H1 (cell line): Measurements from ENCODE around the gene TBL2. TPM values are rescaled to one million over a fixed set of nuclear protein-coding genes. Genes with fewer than 3 reads are reported as not detected.
"Not testable (repeated sequence)": the region's sequence is repeated elsewhere in the genome, so short reads cannot be mapped to it uniquely, and the experiment has no call there.

ENCODE experiments used
- CTCF ChIA-PET: fragments of 300-600 bp; sonication (Branson Sonifier 250); formaldehyde crosslinking; loops from one replicate; lab custom pipeline; 2021; ENCODE audit not compliant: partially characterized antibody; lab: Charles Lee
- POLR2A ChIA-PET: fragments of 300-600 bp; sonication (Branson Sonifier 250); formaldehyde crosslinking; loops from one replicate; lab custom pipeline; 2021; ENCODE audit warnings: inconsistent platforms; ENCODE audit not compliant: partially characterized antibody; lab: Charles Lee
- DNase-seq, 2 experiments: peaks; one replicate each; pipeline versions ENCODE4 v3.0.0 to v3.0.0-alpha.2; 2010 to 2022; ENCODE audit warnings: low spot score in 2 of 2, low read depth in 1 of 2, mixed read lengths in 1 of 2
- FAIRE-seq: peaks from 2 replicates; lab custom pipeline; 2011; peaks lifted over from hg19 to GRCh38; lab: Jason Lieb, UNC
- H2AFZ ChIP-seq: 2 replicates; pipeline ENCODE4 v1.8.1; 2012; ENCODE audit warnings: low read length, inconsistent platforms
- H2AK5ac ChIP-seq: 2 replicates; pipeline ENCODE4 v1.6.1; 2013; ENCODE audit warnings: low read depth, low read length
- H2BK120ac ChIP-seq: replicated peaks from 2 replicates; pipeline ENCODE3; 2013; ENCODE audit warnings: low read depth, low read length, inconsistent platforms
- H2BK12ac ChIP-seq: 2 replicates; pipeline ENCODE4 v1.6.1; 2013; ENCODE audit warnings: low read depth, low read length
- H2BK15ac ChIP-seq: 2 replicates; pipeline ENCODE4 v1.6.1; 2013; ENCODE audit warnings: low read length
- H2BK20ac ChIP-seq: 2 replicates; pipeline ENCODE4 v1.6.1; 2013; ENCODE audit warnings: low read length
- H2BK5ac ChIP-seq: 2 replicates; pipeline ENCODE4 v1.6.1; 2013; ENCODE audit warnings: low read depth, low read length
- H3K14ac ChIP-seq: 2 replicates; pipeline ENCODE4 v1.6.1; 2013; ENCODE audit warnings: inconsistent platforms; ENCODE audit not compliant: insufficient read length
- H3K18ac ChIP-seq: 2 replicates; pipeline ENCODE4 v1.6.1; 2013; ENCODE audit warnings: low read length; ENCODE audit errors: extremely low read depth
- H3K23ac ChIP-seq: 2 replicates; pipeline ENCODE4 v1.6.1; 2013; ENCODE audit warnings: inconsistent platforms; ENCODE audit not compliant: insufficient read length
- H3K23me2 ChIP-seq: 2 replicates; pipeline ENCODE4 v1.6.1; 2013; ENCODE audit warnings: low read depth, low read length
- H3K27ac ChIP-seq: 2 replicates; pipeline ENCODE4 v1.6.1; 2011; ENCODE audit warnings: low read depth, low read length, inconsistent platforms
- H3K27me3 ChIP-seq, 4 experiments: replicated peaks in 1 of 4; 1 replicate in 1 of 4; 2 replicates in 3 of 4; pipeline versions ENCODE4 v1.6.1 to v1.8.1; 2011 to 2013; ENCODE audit warnings: low read length in 3 of 4, mild to moderate bottlenecking in 3 of 4, inconsistent platforms in 2 of 4, mixed read lengths in 2 of 4, moderate library complexity in 1 of 4; ENCODE audit not compliant: control insufficient read depth in 3 of 4, insufficient read depth in 3 of 4; ENCODE audit errors: extremely low read depth in 1 of 4
- H3K36me3 ChIP-seq, 4 experiments: 2 replicates each; pipeline versions ENCODE4 v1.6.1 to v1.8.1; 2011 to 2013; ENCODE audit warnings: mild to moderate bottlenecking in 4 of 4, low read length in 3 of 4, moderate library complexity in 2 of 4, control low read depth in 1 of 4, inconsistent platforms in 1 of 4; ENCODE audit not compliant: insufficient read depth in 4 of 4, control insufficient read depth in 2 of 4
- H3K4ac ChIP-seq: replicated peaks from 2 replicates; pipeline ENCODE3; 2013; ENCODE audit warnings: low read length, low read depth, mixed read lengths, inconsistent platforms; ENCODE audit not compliant: insufficient read length
- H3K4me1 ChIP-seq, 4 experiments: replicated peaks in 1 of 4; 1 replicate in 1 of 4; 2 replicates in 3 of 4; pipeline versions ENCODE4 v1.6.1 to v1.8.1; 2011 to 2013; ENCODE audit warnings: low read length in 3 of 4, inconsistent platforms in 2 of 4, mixed read lengths in 1 of 4; ENCODE audit not compliant: insufficient read depth in 4 of 4, control insufficient read depth in 3 of 4
- H3K4me2 ChIP-seq, 2 experiments: 2 replicates each; pipeline versions ENCODE4 v1.6.1 to v1.8.1; 2011 to 2013; ENCODE audit warnings: low read depth in 2 of 2, low read length in 2 of 2, control low read depth in 1 of 2, inconsistent platforms in 1 of 2, mild to moderate bottlenecking in 1 of 2; ENCODE audit not compliant: insufficient read depth in 1 of 2
- H3K4me3 ChIP-seq, 4 experiments: fragments of 200-600, 300-600 bp in 1 of 4; sonication (generic), shearing (Covaris generic), sonication (Bioruptor Twin) in 1 of 4; 2 replicates each; pipeline versions ENCODE4 v1.5.1 to v1.8.1; 2011 to 2016; ENCODE audit warnings: low read length in 4 of 4, low read depth in 3 of 4, control low read depth in 2 of 4, inconsistent platforms in 2 of 4, mild to moderate bottlenecking in 2 of 4, mixed read lengths in 1 of 4, moderate library complexity in 1 of 4; ENCODE audit not compliant: insufficient read depth in 2 of 4; ENCODE audit errors: extremely low read depth in 1 of 4
- H3K56ac ChIP-seq: replicated peaks from 2 replicates; pipeline ENCODE3; 2013; ENCODE audit warnings: low read depth, mild to moderate bottlenecking, mixed read lengths, low read length, inconsistent platforms; ENCODE audit not compliant: insufficient read length
- H3K79me1 ChIP-seq: 2 replicates; pipeline ENCODE4 v1.6.1; 2013; ENCODE audit warnings: low read depth, low read length, control low read depth
- H3K79me2 ChIP-seq, 2 experiments: 2 replicates each; pipeline versions ENCODE4 v1.6.1 to v1.8.1; 2012 to 2013; ENCODE audit warnings: low read length in 2 of 2, mild to moderate bottlenecking in 2 of 2, inconsistent platforms in 1 of 2; ENCODE audit not compliant: insufficient read depth in 2 of 2, control insufficient read depth in 1 of 2
- H3K9ac ChIP-seq, 4 experiments: replicated peaks in 1 of 4; 1 replicate in 1 of 4; 2 replicates in 3 of 4; pipeline versions ENCODE4 v1.6.1 to v1.8.1; 2011 to 2013; ENCODE audit warnings: low read depth in 3 of 4, low read length in 3 of 4, control low read depth in 2 of 4, mild to moderate bottlenecking in 2 of 4, moderate library complexity in 2 of 4, inconsistent platforms in 1 of 4; ENCODE audit errors: extremely low read depth in 1 of 4
- H3K9me3 ChIP-seq, 2 experiments: 2 replicates each; pipeline versions ENCODE4 v1.6.1 to v1.8.1; 2012 to 2013; ENCODE audit warnings: mild to moderate bottlenecking in 2 of 2, moderate library complexity in 2 of 2, control low read depth in 1 of 2, inconsistent platforms in 1 of 2, low read depth in 1 of 2, low read length in 1 of 2, mixed read lengths in 1 of 2; ENCODE audit not compliant: insufficient read depth in 2 of 2
- H4K20me1 ChIP-seq, 2 experiments: replicated peaks in 1 of 2; 2 replicates each; pipeline versions ENCODE3 to v1.8.1; 2011 to 2013; ENCODE audit warnings: inconsistent platforms in 2 of 2, low read length in 2 of 2, mild to moderate bottlenecking in 1 of 2; ENCODE audit not compliant: insufficient read depth in 2 of 2, control insufficient read depth in 1 of 2
- H4K5ac ChIP-seq: 2 replicates; pipeline ENCODE4 v1.6.1; 2013; ENCODE audit warnings: low read length, low read depth, mixed read lengths, inconsistent platforms; ENCODE audit not compliant: insufficient read length
- H4K8ac ChIP-seq: 2 replicates; pipeline ENCODE4 v1.8.0; 2013; ENCODE audit warnings: mild to moderate bottlenecking, moderate library complexity, low read length, inconsistent platforms; ENCODE audit not compliant: insufficient read depth; ENCODE audit errors: extremely low read depth
- H4K91ac ChIP-seq: replicated peaks from 2 replicates; pipeline ENCODE3; 2013; ENCODE audit warnings: low read length, mixed read lengths, inconsistent platforms; ENCODE audit not compliant: insufficient read length
- WGBS, 2 experiments: shearing (Covaris generic) in 1 of 2; methylation state at CpG; one replicate each; pipeline versions ENCODE4 v1.1.6 to v1.1.7; 2013 to 2015; ENCODE audit warnings: low lambda C conversion rate in 2 of 2, mixed read lengths in 2 of 2, inconsistent platforms in 1 of 2, low coverage in 1 of 2, missing lambda C conversion rate in 1 of 2; ENCODE audit not compliant: insufficient replicate concordance in 2 of 2, insufficient coverage in 1 of 2, insufficient read length in 1 of 2; ENCODE audit errors: extremely low coverage in 1 of 2, missing lambda C conversion rate in 1 of 2; 5-methylcytosine and 5-hydroxymethylcytosine counted together
- polyA plus RNA-seq, 7 experiments: library from polyadenylated mRNA; depleted of rRNA in 3 of 7; stranded (reverse) in 5 of 7; unstranded in 2 of 7; fragments of >200 nt in 5 of 7; fragments of 200-250 nt in 2 of 7; gene quantifications; 1 replicate in 5 of 7; 2 replicates in 1 of 7; 4 replicates in 1 of 7; pipeline versions ENCODE4 v1.2.1 to v1.2.3, GENCODE V29; 2011 to 2013; ENCODE audit warnings: missing spikeins in 2 of 7, mixed read lengths in 2 of 7
- total RNA-seq: library from RNA; stranded (reverse); fragmentation: NEBNext Ultra II Directional; extraction: Animal tissue kit (Norgen Biotek cat#: 25700); gene quantifications from 2 replicates; pipeline ENCODE4 v1.2.1, GENCODE V29; 2021

The TBL2 gene
- total and polyA plus RNA-seq, 2 of the 8 experiments (the other 6 are each of a cell fraction or from before 2014, with no cell fraction given) = 25.8 to 29.7 TPM

- H3K4ac ChIP-seq, H3K9ac ChIP-seq, H3K36me3 ChIP-seq, FAIRE-seq, H3K56ac ChIP-seq, H3K4me1 ChIP-seq, H2BK12ac ChIP-seq, H2AFZ ChIP-seq, H3K79me1 ChIP-seq, H4K8ac ChIP-seq, H2BK5ac ChIP-seq, H3K18ac ChIP-seq, H3K79me2 ChIP-seq, H3K4me3 ChIP-seq, H4K91ac ChIP-seq, H4K20me1 ChIP-seq, H4K5ac ChIP-seq, H3K14ac ChIP-seq, H2BK120ac ChIP-seq, H2AK5ac ChIP-seq, H3K4me2 ChIP-seq, H2BK15ac ChIP-seq, DNase-seq, H2BK20ac ChIP-seq, H3K27ac ChIP-seq, H3K23ac ChIP-seq, H3K9me3 ChIP-seq: not testable (repeated sequence)
- POLR2A ChIA-PET = interaction anchor here (0.6 to 1.5 kb wide), 5 partner anchors 10 to 116 kb away, joined by 3 read pairs; no protein-coding TSS in a partner anchor
- 95% methylated on average over 10 of the region's 11 CpGs; no CpG with 5 or more reads in 1 of the 2 experiments for WGBS, 2 experiments
- CTCF ChIA-PET = interaction anchor here (0.6 to 17.4 kb wide), 4 partner anchors 10 to 82 kb away, joined by 4 to 136 read pairs (median 28); no protein-coding TSS in a partner anchor
- Histone ChIP-seq H3K23me2 (peaks cover 18% of the 10 kb centered on the region), H3K27me3 (peaks cover 0 to 12% (median 10%) of the 10 kb centered on the region in 4 experiments; a peak in 5 of 7 replicates)
These were observed 41.0 kb upstream of the TBL2 start for GRCh38 chr7:73619394-73619793.
